ENCODE measurements around the gene KIF3C. TPM values are rescaled to one million over a fixed set of nuclear protein-coding genes. Genes with fewer than 3 reads are reported as not detected.

Gene KIF3C
- total RNA-seq = 14.8 and 17.9 TPM in 2 replicates

GRCh38 chr2:25982273-25982967 is at the start of gene KIF3C:
TSS of gene KIF3C (minus strand) at chr2:25982497. CDS start at chr2:25981917, 580 bp downstream.

GRCh38 chr2:25878361-25879132 is 103.8 kb downstream of the KIF3C start, which contains the start of gene ASXL2:
TSS of gene ASXL2 (minus strand) at chr2:25878487. CDS start at chr2:25878222, 265 bp downstream.

Other genes starting within 250 kb of the KIF3C start
- gene ASXL2, start 104.0 kb downstream of the KIF3C start, total RNA-seq = 4.7 and 5.6 TPM in 2 replicates
- gene RAB10, start 51.6 kb upstream of the KIF3C start, total RNA-seq = 112 and 141 TPM in 2 replicates
- 0.63 and 1.0 TPM in 2 replicates for gene GAREM2, start 190.6 kb upstream of the KIF3C start, total RNA-seq